ENCODE results near the gene SLC26A6. TPM values are rescaled to one million over a fixed set of nuclear protein-coding genes. Genes with fewer than 3 reads are reported as not detected.

Gene SLC26A6
- 12.9 and 22.5 TPM in 2 replicates for polyA plus RNA-seq (2014; cell fraction: cytosol; rRNA removed)
- polyA plus RNA-seq (2014; cell fraction: nucleus; rRNA removed) = 180 and 245 TPM in 2 replicates

- DNase-seq (ENCODE audit: low spot score) = peak; percentile 95
These were observed at the start of gene SLC26A6 for GRCh38 chr3:48635222-48636021. Gene SLC26A6, minus strand, starts transcription at chr3:48635461. Its CDS starts 68 bp downstream, at chr3:48635393.

- DNase-seq (ENCODE audit: low spot score) = no peak
These were observed 49.4 kb upstream of the SLC26A6 start for GRCh38 chr3:48684480-48685143.

GRCh38 chr3:48684054-48684349, 48.7 kb upstream of the SLC26A6 start:
- no peak for DNase-seq (ENCODE audit: low spot score)

GRCh38 chr3:48682786-48683185, 47.5 kb upstream of the SLC26A6 start:
- DNase-seq (ENCODE audit: low spot score) = no peak

GRCh38 chr3:48681974-48682610, 46.8 kb upstream of the SLC26A6 start:
- DNase-seq (ENCODE audit: low spot score) = no peak

- DNase-seq (ENCODE audit: low spot score) = no peak
These were observed 46.2 kb upstream of the SLC26A6 start for GRCh38 chr3:48681541-48681880.

GRCh38 chr3:48680811-48681540, 45.7 kb upstream of the SLC26A6 start:
- no peak for DNase-seq (ENCODE audit: low spot score)

- no peak for DNase-seq (ENCODE audit: low spot score)
These were observed 44.4 kb upstream of the SLC26A6 start for GRCh38 chr3:48679411-48680391.

- DNase-seq (ENCODE audit: low spot score) = no peak
These were observed 43.5 kb upstream of the SLC26A6 start for GRCh38 chr3:48678566-48679380.

GRCh38 chr3:48678056-48678455, 42.8 kb upstream of the SLC26A6 start:
- no peak for DNase-seq (ENCODE audit: low spot score)

- no peak for DNase-seq (ENCODE audit: low spot score)
These were observed 39.2 kb upstream of the SLC26A6 start for GRCh38 chr3:48674505-48674904.

- no peak for DNase-seq (ENCODE audit: low spot score)
These were observed 37.3 kb upstream of the SLC26A6 start for GRCh38 chr3:48672522-48672921.

GRCh38 chr3:48664929-48665328, 29.7 kb upstream of the SLC26A6 start:
- no peak for DNase-seq (ENCODE audit: low spot score)

GRCh38 chr3:48664313-48664644, 29.0 kb upstream of the SLC26A6 start:
- no peak for DNase-seq (ENCODE audit: low spot score)

- peak; percentile 86 for DNase-seq (ENCODE audit: low spot score)
These were observed 28.4 kb upstream of the SLC26A6 start for GRCh38 chr3:48663489-48664312.

GRCh38 chr3:48662753-48663488, 27.7 kb upstream of the SLC26A6 start, which contains the start of gene CELSR3:
Gene CELSR3, minus strand, starts transcription at chr3:48662886. Its CDS starts 252 bp downstream, at chr3:48662634.
- no peak for DNase-seq (ENCODE audit: low spot score)

- no peak for DNase-seq (ENCODE audit: low spot score)
These were observed 27.0 kb upstream of the SLC26A6 start for GRCh38 chr3:48662145-48662752.

All from SK-N-DZ (cell line).